ENCODE data around the gene CEBPZOS. TPM values are rescaled to one million over a fixed set of nuclear protein-coding genes. Genes with fewer than 3 reads are reported as not detected.

CEBPZOS gene
- total and polyA plus RNA-seq, 10 of the 15 experiments (the other 5 are each of a cell fraction or from before 2014, with no cell fraction given): 22.9 to 50.8 (median 39.1) TPM

GRCh38 chr2:37244755-37245154 lies 48.5 kb downstream of the CEBPZOS start:
- CTCF ChIA-PET: interaction anchor here (1.3 to 1.8 kb wide), 2 partner anchors 10 to 21 kb away, joined by 3 to 8 read pairs; no protein-coding TSS in a partner anchor
- no peak overlapping the region for H3K27ac ChIP-seq (ENCODE audit: control insufficient read depth, insufficient read depth)
- ATAC-seq: no peak
- TF ChIP-seq RUNX3 (IDR thresholded peaks at IDR 0.05; ENCODE audit: low read length) (no peak), ATF2 (IDR thresholded peaks at IDR 0.05; ENCODE audit: low read length) (no peak), CBX3 (IDR thresholded peaks at IDR 0.05; ENCODE audit: borderline replicate concordance, low read depth) (no peak), WRNIP1 (IDR thresholded peaks at IDR 0.05; ENCODE audit: borderline replicate concordance, low read depth, low read length) (no peak), CUX1 (IDR thresholded peaks at IDR 0.05; ENCODE audit: insufficient replicate concordance, low read depth, low read length) (no peak), RAD21 (IDR thresholded peaks at IDR 0.05; ENCODE audit: insufficient read depth, low read depth, low read length) (no peak), USF2 (IDR thresholded peaks at IDR 0.05; ENCODE audit: borderline replicate concordance, low read depth, low read length) (no peak), BMI1 (IDR thresholded peaks at IDR 0.05; ENCODE audit: borderline replicate concordance) (no peak), ZNF622 (IDR thresholded peaks at IDR 0.05) (no peak), ZNF687 (IDR thresholded peaks at IDR 0.05) (no peak), NFYA (IDR thresholded peaks at IDR 0.05; ENCODE audit: borderline replicate concordance, low read depth, low read length) (no peak)

More at GRCh38 chr2:37244755-37245154, 48.5 kb downstream of the CEBPZOS start:
- Histone ChIP-seq H3K79me2 (ENCODE audit: control insufficient read depth, insufficient read depth, low read length) (no peaks in the 10 kb centered on the region), H3K9ac (ENCODE audit: control insufficient read depth, insufficient read depth, low read length) (no peak overlapping the region), H2AFZ (ENCODE audit: control insufficient read depth, low read depth, low read length) (no peak overlapping the region), H3K36me3 (ENCODE audit: control insufficient read depth in 2 of 2, insufficient read depth in 2 of 2, low read length in 1 of 2) (peaks cover 2 to 27% of the 10 kb centered on the region in 2 experiments), H4K20me1 (ENCODE audit: control insufficient read depth, insufficient read depth) (no peaks in the 10 kb centered on the region), H3K9me3 (replicated peaks; ENCODE audit: control insufficient read depth, insufficient read depth, low read length) (no peaks in the 10 kb centered on the region), H3K27me3 (replicated peaks in 1 of 2; ENCODE audit: control insufficient read depth in 2 of 2, insufficient read depth in 2 of 2, low read length in 1 of 2) (no peaks in the 10 kb centered on the region), H3K4me1 (ENCODE audit: control insufficient read depth, insufficient read depth, low read length) (peaks cover 6% of the 10 kb centered on the region), H3K4me3 (no peak overlapping the region), H3K4me2 (ENCODE audit: control insufficient read depth, insufficient read depth) (no peak overlapping the region)
- intact Hi-C loops (cut with micrococcal nuclease; ENCODE audit: unreplicated experiment): no loop called here
- DNase-seq (ENCODE audit: low read depth, low spot score): no peak
- SMC1A ChIA-PET (ENCODE audit: uncharacterized antibody, unreplicated experiment): interaction anchor here (1.1 to 1.3 kb wide), 2 partner anchors 22 to 123 kb away, joined by 3 to 4 read pairs; no protein-coding TSS in a partner anchor
- FAIRE-seq: no peak
- BruUV-seq (replicated peaks): no TSS peak
- RAD21 ChIA-PET (ENCODE audit: unreplicated experiment): interaction anchor here (0.9 kb wide), 1 partner anchor 10 kb away, joined by 3 read pairs; no protein-coding TSS in a partner anchor
- 97% methylated on average over 3 of the region's 3 CpGs for WGBS (ENCODE audit: insufficient coverage, insufficient replicate concordance, low lambda C conversion rate, missing lambda C conversion rate)
- in situ Hi-C loops (cut with MboI): no loop called here
- POLR2A ChIA-PET: interaction anchor here (0.6 to 1.2 kb wide), 2 partner anchors 13 to 42 kb away, joined by 4 read pairs; partner anchors contain the start of genes CEBPZ and NDUFAF7
